Neutrophil (primary cell): Measurements from ENCODE around the gene ASIC4.

Experiments
- H3K27ac ChIP-seq: fragments of 200-600 bp; sonication (generic); 2 replicates; pipeline ENCODE4 v1.5.1; 2016; ENCODE audit warnings: mild to moderate bottlenecking, moderate library complexity
- H3K27me3 ChIP-seq: fragments of 200-600 bp; sonication (generic); 2 replicates; pipeline ENCODE4 v1.6.0; 2016; ENCODE audit warnings: mild to moderate bottlenecking
- H3K36me3 ChIP-seq: fragments of 200-600 bp; sonication (generic); 2 replicates; pipeline ENCODE4 v1.5.1; 2017
- H3K4me1 ChIP-seq, 2 experiments: fragments of 200-600 bp in 1 of 2; sonication (generic) in 1 of 2; 1 replicate in 1 of 2; 2 replicates in 1 of 2; pipeline versions ENCODE4 v1.5.1 to v1.6.1; 2013 to 2016; ENCODE audit warnings: low read depth in 1 of 2, low read length in 1 of 2, mild to moderate bottlenecking in 1 of 2, moderate library complexity in 1 of 2; ENCODE audit not compliant: control insufficient read depth in 1 of 2, insufficient read depth in 1 of 2
- H3K4me3 ChIP-seq, 2 experiments: fragments of 200-600 bp in 1 of 2; sonication (generic) in 1 of 2; 1 replicate in 1 of 2; 2 replicates in 1 of 2; pipeline ENCODE4 v1.5.1; 2013 to 2016; ENCODE audit warnings: low read depth in 1 of 2, low read length in 1 of 2, mild to moderate bottlenecking in 1 of 2, moderate library complexity in 1 of 2
- H3K9me3 ChIP-seq: fragments of 200-600 bp; sonication (generic); 2 replicates; pipeline ENCODE4 v1.5.1; 2016
- CTCF ChIP-seq: fragments of 200-600 bp; sonication (generic); IDR thresholded peaks from 2 replicates; pipeline ENCODE4 v1.5.1; 2016; ENCODE audit warnings: antibody characterized with exemption

Gene ASIC4

DNA sequence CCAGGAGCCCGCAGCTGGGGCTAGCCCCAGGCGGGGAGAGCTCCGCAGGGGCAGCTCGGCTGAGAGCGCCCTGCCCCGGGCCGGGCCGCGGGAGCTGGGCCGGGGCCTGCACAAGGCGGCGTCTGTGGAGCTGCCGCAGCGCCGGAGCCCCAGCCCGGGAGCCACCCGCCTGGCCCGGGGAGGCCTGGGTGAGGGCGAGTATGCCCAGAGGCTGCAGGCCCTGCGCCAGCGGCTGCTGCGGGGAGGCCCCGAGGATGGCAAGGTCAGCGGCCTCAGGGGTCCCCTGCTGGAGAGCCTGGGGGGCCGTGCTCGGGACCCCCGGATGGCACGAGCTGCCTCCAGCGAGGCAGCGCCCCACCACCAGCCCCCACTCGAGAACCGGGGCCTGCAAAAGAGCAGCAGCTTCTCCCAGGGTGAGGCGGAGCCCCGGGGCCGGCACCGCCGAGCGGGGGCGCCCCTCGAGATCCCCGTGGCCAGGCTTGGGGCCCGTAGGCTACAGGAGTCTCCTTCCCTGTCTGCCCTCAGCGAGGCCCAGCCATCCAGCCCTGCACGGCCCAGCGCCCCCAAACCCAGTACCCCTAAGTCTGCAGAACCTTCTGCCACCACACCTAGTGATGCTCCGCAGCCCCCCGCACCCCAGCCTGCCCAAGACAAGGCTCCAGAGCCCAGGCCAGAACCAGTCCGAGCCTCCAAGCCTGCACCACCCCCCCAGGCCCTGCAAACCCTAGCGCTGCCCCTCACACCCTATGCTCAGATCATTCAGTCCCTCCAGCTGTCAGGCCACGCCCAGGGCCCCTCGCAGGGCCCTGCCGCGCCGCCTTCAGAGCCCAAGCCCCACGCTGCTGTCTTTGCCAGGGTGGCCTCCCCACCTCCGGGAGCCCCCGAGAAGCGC, 30.6 kb upstream of the ASIC4 start:
- Histone ChIP-seq H3K27me3 (peaks cover 97% of the 10 kb centered on the region), H3K36me3 (no peaks in the 10 kb centered on the region), H3K4me1 (no peaks in the 10 kb centered on the region), H3K27ac (no peak overlapping the region), H3K9me3 (no peaks in the 10 kb centered on the region), H3K4me3 (no peak overlapping the region)
- no peak for TF ChIP-seq CTCF

DNA sequence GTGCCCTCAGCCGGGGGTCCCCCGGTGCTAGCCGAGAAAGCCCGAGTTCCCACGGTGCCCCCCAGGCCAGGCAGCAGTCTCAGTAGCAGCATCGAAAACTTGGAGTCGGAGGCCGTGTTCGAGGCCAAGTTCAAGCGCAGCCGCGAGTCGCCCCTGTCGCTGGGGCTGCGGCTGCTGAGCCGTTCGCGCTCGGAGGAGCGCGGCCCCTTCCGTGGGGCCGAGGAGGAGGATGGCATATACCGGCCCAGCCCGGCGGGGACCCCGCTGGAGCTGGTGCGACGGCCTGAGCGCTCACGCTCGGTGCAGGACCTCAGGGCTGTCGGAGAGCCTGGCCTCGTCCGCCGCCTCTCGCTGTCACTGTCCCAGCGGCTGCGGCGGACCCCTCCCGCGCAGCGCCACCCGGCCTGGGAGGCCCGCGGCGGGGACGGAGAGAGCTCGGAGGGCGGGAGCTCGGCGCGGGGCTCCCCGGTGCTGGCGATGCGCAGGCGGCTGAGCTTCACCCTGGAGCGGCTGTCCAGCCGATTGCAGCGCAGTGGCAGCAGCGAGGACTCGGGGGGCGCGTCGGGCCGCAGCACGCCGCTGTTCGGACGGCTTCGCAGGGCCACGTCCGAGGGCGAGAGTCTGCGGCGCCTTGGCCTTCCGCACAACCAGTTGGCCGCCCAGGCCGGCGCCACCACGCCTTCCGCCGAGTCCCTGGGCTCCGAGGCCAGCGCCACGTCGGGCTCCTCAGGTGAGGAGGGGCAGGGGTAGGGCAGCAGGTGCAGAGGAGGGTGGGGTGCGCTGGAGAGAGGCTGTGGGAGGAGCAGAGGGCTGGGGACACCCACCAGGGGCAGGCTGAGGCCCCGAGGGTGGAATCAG, 29.7 kb upstream of the ASIC4 start:
- Histone ChIP-seq H3K4me1 (no peaks in the 10 kb centered on the region), H3K27ac (no peak overlapping the region), H3K36me3 (no peaks in the 10 kb centered on the region), H3K9me3 (no peaks in the 10 kb centered on the region), H3K4me3 (no peak overlapping the region), H3K27me3 (peaks cover 98% of the 10 kb centered on the region)
- no peak for TF ChIP-seq CTCF

DNA sequence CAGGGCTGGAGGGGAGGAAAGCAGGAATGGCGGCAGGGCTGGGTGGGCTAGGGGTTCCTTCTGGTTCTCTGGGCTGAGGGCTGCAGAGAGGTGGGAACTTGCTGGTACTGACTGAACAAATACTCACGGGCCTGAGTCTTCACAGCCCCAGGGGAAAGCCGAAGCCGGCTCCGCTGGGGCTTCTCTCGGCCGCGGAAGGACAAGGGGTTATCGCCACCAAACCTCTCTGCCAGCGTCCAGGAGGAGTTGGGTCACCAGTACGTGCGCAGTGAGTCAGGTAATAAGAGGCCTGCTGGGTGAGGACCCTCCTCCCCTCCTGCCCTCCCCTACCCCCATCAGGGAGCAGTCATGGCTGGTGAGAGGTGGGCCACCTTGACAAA, 29.1 kb upstream of the ASIC4 start:
- Histone ChIP-seq H3K27ac (no peak overlapping the region), H3K36me3 (no peaks in the 10 kb centered on the region), H3K4me1 (no peaks in the 10 kb centered on the region), H3K27me3 (peaks cover 100% of the 10 kb centered on the region), H3K9me3 (no peaks in the 10 kb centered on the region), H3K4me3 (no peak overlapping the region)
- no peak for TF ChIP-seq CTCF

DNA sequence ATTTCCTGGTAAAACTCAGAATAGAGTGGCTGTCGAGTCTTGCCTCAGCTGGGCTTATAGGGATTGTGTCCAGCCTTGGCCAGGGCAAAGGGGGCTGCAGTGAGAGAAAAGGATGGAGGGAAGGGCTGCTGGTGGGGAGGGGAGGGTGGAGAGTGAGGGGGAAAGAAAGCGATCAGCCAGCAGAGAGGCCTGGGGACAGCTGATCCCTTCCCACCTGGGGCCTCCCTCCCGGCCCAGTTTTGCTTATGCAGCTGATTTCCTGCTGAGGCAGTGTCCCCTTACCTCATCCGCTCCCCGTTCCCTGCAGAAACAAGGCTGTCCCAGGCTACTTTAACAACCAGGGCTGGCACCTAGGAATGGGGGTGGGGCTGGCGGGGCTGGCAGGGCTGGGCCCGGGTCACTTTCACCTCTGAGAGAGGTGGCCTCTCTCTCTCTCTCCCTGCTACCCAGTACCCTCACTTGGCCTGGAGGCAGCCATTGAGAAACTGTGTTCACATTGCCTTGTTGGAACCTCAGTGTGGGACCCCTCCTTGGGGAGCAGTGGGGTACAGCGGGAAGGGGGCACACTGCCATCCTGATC, 27.8 kb upstream of the ASIC4 start:
- no peak overlapping the region for H3K27ac ChIP-seq
- TF ChIP-seq CTCF = no peak
- H3K36me3 ChIP-seq = no peaks in the 10 kb centered on the region
- H3K27me3 ChIP-seq = peaks cover 100% of the 10 kb centered on the region
- no peaks in the 10 kb centered on the region for H3K9me3 ChIP-seq
- H3K4me1 ChIP-seq = no peaks in the 10 kb centered on the region
- no peak overlapping the region for H3K4me3 ChIP-seq

DNA sequence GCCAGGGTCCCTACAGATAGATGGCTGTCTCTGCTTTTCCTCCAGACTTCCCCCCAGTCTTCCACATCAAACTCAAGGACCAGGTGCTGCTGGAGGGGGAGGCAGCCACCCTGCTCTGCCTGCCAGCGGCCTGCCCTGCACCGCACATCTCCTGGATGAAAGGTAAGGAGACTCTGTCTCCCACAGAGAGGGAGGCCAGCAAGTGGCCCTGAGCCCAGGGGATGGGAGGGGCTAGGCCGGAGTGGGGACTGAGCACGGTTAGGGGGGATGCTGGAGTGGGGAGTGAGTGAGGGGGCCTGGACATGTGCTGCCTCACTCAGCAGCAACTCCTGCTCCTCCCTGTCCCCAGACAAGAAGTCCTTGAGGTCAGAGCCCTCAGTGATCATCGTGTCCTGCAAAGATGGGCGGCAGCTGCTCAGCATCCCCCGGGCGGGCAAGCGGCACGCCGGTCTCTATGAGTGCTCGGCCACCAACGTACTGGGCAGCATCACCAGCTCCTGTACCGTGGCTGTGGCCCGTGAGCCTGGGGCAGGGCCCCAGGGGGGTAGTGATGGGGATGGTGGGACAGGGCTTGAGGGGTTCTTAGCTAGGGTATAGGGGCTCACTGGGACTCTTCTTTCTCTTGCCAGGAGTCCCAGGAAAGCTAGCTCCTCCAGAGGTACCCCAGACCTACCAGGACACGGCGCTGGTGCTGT, 26.0 kb upstream of the ASIC4 start:
- H3K27ac ChIP-seq = no peak overlapping the region
- H3K27me3 ChIP-seq = peaks cover 100% of the 10 kb centered on the region
- H3K4me1 ChIP-seq = no peaks in the 10 kb centered on the region
- no peak for TF ChIP-seq CTCF
- no peaks in the 10 kb centered on the region for H3K36me3 ChIP-seq
- no peak overlapping the region for H3K4me3 ChIP-seq
- H3K9me3 ChIP-seq = no peaks in the 10 kb centered on the region
